GM13977 (cell line): Measurements from ENCODE around the gene ZBTB46.
A peak's percentile ranks its signal among the peaks of the same experiment; 100 is the strongest.

Experiments
- DNase-seq: peaks from one replicate; pipeline ENCODE4 v3.0.0; 2012; ENCODE audit warnings: low spot score
- CTCF ChIP-seq: IDR thresholded peaks from 2 replicates; pipeline ENCODE4 v1.5.1; 2012; ENCODE audit warnings: mild to moderate bottlenecking, control low read depth; ENCODE audit not compliant: insufficient read depth; ENCODE audit errors: extremely low read depth, missing control alignments
- in situ Hi-C: fragments of 300-500 bp; cut with MboI; formaldehyde crosslinking; loops from one replicate; pipeline ENCODE4 v1.12.0; 2022; ENCODE audit warnings: low sequenced_read_pairs, low pct_unique_long_range_greater_than_20kb, mixed read lengths, inconsistent platforms; ENCODE audit not compliant: unreplicated experiment

ZBTB46 gene

GRCh38 chr20:63745424-63745805 lies 85.6 kb downstream of the ZBTB46 start:
- peak; percentile 16 for DNase-seq
- in situ Hi-C loops, result no loop called here
- no peak for TF ChIP-seq CTCF

DNA sequence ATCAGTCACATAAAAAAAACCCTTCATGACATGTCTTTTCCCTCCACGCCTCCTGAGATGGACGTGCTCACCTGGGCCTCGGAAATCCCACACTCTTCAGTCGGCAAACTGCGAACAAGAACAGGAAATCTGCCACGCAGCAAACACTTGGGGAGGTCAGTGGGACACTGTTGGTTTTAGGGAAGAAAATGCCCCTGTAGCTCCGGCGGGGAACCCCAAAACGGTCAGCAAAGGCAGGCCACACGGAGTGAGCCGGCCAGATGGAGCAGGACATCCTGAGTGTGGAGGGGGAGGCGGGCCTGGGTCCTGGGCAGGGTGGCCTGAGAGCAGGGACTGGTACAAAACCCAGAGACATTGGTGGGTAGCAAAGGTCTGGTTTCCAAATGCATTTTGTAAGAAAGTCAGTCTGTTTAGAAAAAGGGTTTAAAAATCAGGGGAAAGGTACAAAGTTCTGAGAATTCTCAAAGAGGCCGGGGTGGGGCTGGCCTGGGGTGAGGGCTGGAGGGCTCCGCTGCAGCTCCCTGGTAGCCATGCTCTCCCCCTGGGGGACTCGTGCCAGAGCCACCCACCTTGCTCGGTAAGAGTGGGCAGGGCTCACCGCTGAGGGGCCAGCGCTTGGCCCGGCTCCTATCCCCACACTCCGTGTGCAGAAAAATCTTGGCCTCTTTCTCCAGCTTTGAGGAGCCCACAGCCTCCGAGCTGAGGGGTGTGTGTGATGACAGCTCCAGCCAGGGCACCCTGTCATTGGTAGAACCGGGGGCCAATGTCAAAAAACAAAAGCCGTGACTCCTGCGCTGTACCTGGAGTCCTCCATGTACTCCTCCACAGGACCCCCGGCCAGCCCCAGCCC lies 86.3 kb downstream of the ZBTB46 start:
- in situ Hi-C loops, result no loop called here
- DNase-seq, result peak; percentile 15
- no peak for TF ChIP-seq CTCF

GRCh38 chr20:63744158-63744557 lies 86.9 kb downstream of the ZBTB46 start:
- no peak for TF ChIP-seq CTCF
- peak; percentile 26 for DNase-seq
- in situ Hi-C loops, result no loop called here

GRCh38 chr20:63743210-63743970 lies 87.7 kb downstream of the ZBTB46 start:
- peak; percentile 22 for DNase-seq
- in situ Hi-C loops, result no loop called here

DNA sequence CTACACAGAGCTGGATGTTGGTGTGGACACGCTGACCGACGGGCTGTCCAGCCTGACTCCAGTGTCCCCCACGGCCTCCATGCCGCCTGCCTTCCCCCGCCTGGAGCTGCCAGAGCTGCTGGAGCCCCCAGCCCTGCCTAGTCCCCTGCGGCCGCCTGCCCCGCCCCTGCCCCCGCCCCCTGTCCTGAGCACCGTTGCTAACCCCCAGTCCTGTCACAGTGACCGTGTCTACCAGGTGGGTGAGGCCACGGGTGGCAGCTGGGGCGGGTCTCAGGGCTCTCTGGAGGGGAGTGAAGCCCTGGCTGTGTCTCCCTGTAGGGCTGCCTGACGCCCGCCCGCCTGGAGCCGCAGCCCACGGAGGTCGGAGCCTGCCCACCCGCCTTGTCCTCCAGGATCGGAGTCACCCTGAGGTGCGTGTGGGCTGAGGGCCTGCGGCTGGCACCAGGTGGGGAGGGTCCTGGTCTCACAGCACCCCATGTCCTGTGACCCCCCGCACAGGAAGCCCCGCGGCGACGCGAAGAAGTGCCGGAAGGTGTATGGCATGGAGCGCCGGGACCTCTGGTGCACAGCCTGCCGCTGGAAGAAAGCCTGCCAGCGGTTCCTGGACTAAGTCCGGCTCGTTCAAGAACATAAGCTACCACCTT lies 88.6 kb downstream of the ZBTB46 start:
- no peak for TF ChIP-seq CTCF
- in situ Hi-C loops, result no loop called here
- DNase-seq, result no peak

More at GRCh38 chr20:63743210-63743970, 87.7 kb downstream of the ZBTB46 start:
- no peak for TF ChIP-seq CTCF

DNA sequence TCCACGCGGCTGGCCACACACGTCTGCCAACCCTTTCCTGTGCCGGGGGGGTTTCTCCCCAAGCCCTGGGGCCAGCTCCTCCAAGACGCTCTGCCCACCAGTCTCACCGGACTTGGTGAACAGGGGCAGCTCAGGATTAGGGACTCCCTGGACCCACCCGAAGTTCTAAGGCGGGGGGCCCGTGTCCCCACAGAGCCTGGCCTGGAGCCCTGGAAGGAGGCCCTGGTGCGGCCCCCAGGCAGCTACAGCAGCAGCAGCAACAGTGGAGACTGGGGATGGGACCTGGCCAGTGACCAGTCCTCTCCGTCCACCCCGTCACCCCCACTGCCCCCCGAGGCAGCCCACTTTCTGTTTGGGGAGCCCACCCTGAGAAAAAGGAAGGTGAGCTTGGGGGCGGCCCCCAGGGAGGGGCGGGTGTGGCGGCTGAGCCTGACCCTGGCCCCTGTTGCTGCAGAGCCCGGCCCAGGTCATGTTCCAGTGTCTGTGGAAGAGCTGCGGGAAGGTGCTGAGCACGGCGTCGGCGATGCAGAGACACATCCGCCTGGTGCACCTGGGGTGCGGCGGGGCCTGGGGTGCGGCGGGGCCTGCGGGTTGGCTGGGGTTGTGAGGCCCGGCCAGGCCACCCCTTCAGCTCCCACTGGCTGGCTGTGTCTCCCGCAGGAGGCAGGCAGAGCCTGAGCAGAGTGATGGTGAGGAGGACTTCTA lies 89.2 kb downstream of the ZBTB46 start:
- TF ChIP-seq CTCF, result no peak
- DNase-seq, result peak; percentile 36
- in situ Hi-C loops, result no loop called here
